Prostate gland (tissue), 2 donors: ENCODE data around the gene POMGNT2. TPM values are rescaled to one million over a fixed set of nuclear protein-coding genes. Genes with fewer than 3 reads are reported as not detected.
"Not testable (repeated sequence)": the region's sequence is repeated elsewhere in the genome, so short reads cannot be mapped to it uniquely, and the experiment has no call there.

Source experiments
- DNase-seq: peaks from one replicate; pipeline ENCODE4 v3.0.0-alpha.2; 2019; ENCODE audit warnings: low spot score
- H3K27ac ChIP-seq, 2 donors: fragments of 200-600 bp; sonication (generic); 2 replicates each; pipeline ENCODE4 v1.5.1; 2017 to 2019
- H3K27me3 ChIP-seq: fragments of 200-600 bp; sonication (generic); replicated peaks from 2 replicates; pipeline ENCODE4 v1.5.1; 2019; ENCODE audit not compliant: insufficient read depth
- H3K36me3 ChIP-seq, 2 donors: fragments of 200-600 bp; sonication (generic); 1 replicate in 1 of 2; 2 replicates in 1 of 2; pipeline versions ENCODE4 v1.5.1 to v1.8.1; 2017 to 2019
- H3K4me1 ChIP-seq: fragments of 200-600 bp; sonication (generic); replicated peaks from 2 replicates; pipeline ENCODE4 v1.5.1; 2019
- H3K4me3 ChIP-seq, 2 donors: fragments of 200-600 bp; sonication (generic); 2 replicates each; pipeline ENCODE4 v1.5.1; 2017 to 2019
- H3K9me3 ChIP-seq: fragments of 200-600 bp; sonication (generic); 2 replicates; pipeline ENCODE4 v1.5.1; 2017
- POLR2A ChIP-seq: fragments of 450-650 bp; IDR thresholded peaks from one replicate; pipeline ENCODE4 v1.6.1; 2016; ENCODE audit warnings: antibody characterized with exemption, mild to moderate bottlenecking
- POLR2AphosphoS5 ChIP-seq: sonication (generic); formaldehyde crosslinking; IDR thresholded peaks from one replicate; pipeline ENCODE4 v1.6.1; 2017; ENCODE audit warnings: antibody characterized with exemption
- WGBS: methylation state at CpG from one replicate; pipeline ENCODE4 v1.1.5; 2018; 5-methylcytosine and 5-hydroxymethylcytosine counted together
- intact Hi-C: fragments of 100-400 bp; cut with DNase I; formaldehyde crosslinking; loops from one replicate; pipeline ENCODE4 v1.14.2; 2022
- total RNA-seq, 2 donors: library from RNA; depleted of rRNA; stranded (reverse); fragments of >200 nt; gene quantifications; one replicate each; pipeline ENCODE4 v1.1.0, GENCODE V29; 2016
- TF ChIP-seq, protein P1 (sequence below), 4 experiments: fragments of 200-600 bp in 2 of 4; fragments of 450-650 bp in 2 of 4; sonication (generic) in 2 of 4; IDR thresholded peaks; 1 replicate in 3 of 4; 2 replicates in 1 of 4; pipeline ENCODE4 v1.5.1; 2016 to 2019; ENCODE audit warnings: antibody characterized with exemption in 4 of 4, mild to moderate bottlenecking in 2 of 4, moderate library complexity in 2 of 4

POMGNT2 gene
- total RNA-seq, 2 donors from 2014 or later, result 20.7 to 46.5 TPM

DNA sequence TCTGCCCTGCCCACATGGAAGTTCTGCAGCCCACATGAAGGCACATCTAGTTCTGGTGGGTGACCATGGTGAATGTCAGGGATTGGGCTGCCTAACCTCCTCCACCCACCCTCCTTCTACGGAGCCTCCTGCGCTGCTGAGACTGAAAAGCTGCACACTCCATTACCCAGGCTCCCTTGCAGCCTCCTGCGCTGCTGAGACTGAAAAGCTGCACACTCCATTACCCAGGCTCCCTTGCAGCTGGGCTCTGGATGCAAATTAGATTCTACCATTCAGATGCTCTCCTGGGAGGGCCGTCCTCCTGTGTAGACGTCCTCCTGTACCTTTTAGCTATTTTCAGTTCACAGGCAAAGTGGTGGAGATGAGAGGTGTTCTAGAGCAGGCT lies 32.1 kb downstream of the POMGNT2 start:
- H3K4me1 ChIP-seq, result no peaks in the 10 kb centered on the region
- 78% methylated on average over 5 of the region's 5 CpGs for WGBS
- no peak overlapping the region for H3K4me3 ChIP-seq
- H3K27me3 ChIP-seq, result no peaks in the 10 kb centered on the region
- TF ChIP-seq POLR2AphosphoS5 (no peak), POLR2A (no peak)
- TF ChIP-seq, protein P1, sequence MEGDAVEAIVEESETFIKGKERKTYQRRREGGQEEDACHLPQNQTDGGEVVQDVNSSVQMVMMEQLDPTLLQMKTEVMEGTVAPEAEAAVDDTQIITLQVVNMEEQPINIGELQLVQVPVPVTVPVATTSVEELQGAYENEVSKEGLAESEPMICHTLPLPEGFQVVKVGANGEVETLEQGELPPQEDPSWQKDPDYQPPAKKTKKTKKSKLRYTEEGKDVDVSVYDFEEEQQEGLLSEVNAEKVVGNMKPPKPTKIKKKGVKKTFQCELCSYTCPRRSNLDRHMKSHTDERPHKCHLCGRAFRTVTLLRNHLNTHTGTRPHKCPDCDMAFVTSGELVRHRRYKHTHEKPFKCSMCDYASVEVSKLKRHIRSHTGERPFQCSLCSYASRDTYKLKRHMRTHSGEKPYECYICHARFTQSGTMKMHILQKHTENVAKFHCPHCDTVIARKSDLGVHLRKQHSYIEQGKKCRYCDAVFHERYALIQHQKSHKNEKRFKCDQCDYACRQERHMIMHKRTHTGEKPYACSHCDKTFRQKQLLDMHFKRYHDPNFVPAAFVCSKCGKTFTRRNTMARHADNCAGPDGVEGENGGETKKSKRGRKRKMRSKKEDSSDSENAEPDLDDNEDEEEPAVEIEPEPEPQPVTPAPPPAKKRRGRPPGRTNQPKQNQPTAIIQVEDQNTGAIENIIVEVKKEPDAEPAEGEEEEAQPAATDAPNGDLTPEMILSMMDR (IDR thresholded peaks at IDR 0.05), result no peak
- no peaks in the 10 kb centered on the region for H3K36me3 ChIP-seq
- intact Hi-C loops, result no loop called here
- H3K27ac ChIP-seq, result no peak overlapping the region
- no peak for DNase-seq
- H3K9me3 ChIP-seq, result no peaks in the 10 kb centered on the region

DNA sequence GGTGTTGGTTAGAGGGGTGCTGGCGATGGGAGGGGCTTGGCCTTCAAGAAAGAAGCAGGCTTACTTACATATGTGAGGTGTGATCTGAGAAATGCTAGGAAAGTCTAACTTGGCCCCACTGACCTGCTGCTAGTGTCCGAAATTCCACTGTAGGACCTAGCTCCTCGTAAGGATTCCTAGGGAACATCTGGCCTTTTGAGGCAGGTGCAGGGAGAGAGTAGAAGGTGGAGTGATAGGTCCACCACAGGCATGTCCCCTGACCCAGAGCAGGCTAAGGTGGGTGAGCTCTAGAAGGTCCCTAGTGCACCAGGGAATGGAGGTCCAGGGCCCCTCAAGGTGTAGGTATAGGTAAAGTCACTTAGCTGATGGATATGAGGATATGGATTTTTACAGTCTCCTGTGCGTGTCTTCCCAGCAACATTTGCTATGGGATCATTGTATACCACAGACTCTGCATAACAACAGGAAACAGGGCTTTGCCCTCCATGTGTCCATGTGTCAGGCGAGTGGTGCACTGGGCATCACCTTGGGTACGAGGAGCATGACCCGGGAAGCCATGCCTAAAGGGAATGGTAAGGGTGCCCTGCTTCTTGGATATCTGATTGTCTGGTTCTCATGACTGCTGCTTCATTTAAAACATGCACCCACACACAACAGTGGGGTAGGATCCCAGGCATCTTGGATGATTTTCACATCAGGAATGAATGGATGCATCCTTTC lies 32.6 kb downstream of the POMGNT2 start:
- TF ChIP-seq POLR2A, result no peak
- no peak for TF ChIP-seq POLR2AphosphoS5
- TF ChIP-seq, protein P1 (IDR thresholded peaks at IDR 0.05), result no peak
- H3K27me3 ChIP-seq, result no peaks in the 10 kb centered on the region
- no peaks in the 10 kb centered on the region for H3K9me3 ChIP-seq
- WGBS, result 95% methylated on average over 7 of the region's 7 CpGs
- no peak overlapping the region for H3K4me3 ChIP-seq
- intact Hi-C loops, result no loop called here
- H3K4me1 ChIP-seq, result no peaks in the 10 kb centered on the region
- no peaks in the 10 kb centered on the region for H3K36me3 ChIP-seq
- H3K27ac ChIP-seq, result no peak overlapping the region
- DNase-seq, result no peak

DNA sequence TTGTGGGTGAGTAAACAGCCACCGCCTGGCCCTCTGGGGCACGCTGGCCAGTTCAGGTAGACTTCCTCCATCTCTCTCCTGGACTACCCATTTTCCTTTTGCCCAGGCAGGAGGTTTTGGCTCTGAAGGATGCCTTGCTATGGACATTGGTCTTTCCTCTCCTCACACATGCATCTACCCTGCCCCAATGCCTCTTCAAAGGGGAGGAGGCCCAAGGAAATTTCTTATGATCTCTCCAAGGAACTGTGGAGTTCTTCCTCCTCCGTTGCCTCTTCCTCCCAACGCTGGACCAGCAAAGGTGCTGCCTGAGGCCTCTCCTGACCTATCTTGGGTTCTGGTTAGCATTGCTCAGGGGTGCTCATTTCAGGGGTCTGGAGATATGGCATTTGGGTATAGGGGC lies 33.5 kb downstream of the POMGNT2 start:
- no peak overlapping the region for H3K27ac ChIP-seq
- no peaks in the 10 kb centered on the region for H3K9me3 ChIP-seq
- 81% methylated on average over 4 of the region's 4 CpGs for WGBS
- intact Hi-C loops, result no loop called here
- no peak for DNase-seq
- H3K4me1 ChIP-seq, result no peaks in the 10 kb centered on the region
- H3K27me3 ChIP-seq, result no peaks in the 10 kb centered on the region
- TF ChIP-seq, protein P1 (IDR thresholded peaks at IDR 0.05), result no peak
- TF ChIP-seq POLR2A (no peak), POLR2AphosphoS5 (no peak)
- H3K36me3 ChIP-seq, result no peaks in the 10 kb centered on the region
- H3K4me3 ChIP-seq, result no peak overlapping the region

DNA sequence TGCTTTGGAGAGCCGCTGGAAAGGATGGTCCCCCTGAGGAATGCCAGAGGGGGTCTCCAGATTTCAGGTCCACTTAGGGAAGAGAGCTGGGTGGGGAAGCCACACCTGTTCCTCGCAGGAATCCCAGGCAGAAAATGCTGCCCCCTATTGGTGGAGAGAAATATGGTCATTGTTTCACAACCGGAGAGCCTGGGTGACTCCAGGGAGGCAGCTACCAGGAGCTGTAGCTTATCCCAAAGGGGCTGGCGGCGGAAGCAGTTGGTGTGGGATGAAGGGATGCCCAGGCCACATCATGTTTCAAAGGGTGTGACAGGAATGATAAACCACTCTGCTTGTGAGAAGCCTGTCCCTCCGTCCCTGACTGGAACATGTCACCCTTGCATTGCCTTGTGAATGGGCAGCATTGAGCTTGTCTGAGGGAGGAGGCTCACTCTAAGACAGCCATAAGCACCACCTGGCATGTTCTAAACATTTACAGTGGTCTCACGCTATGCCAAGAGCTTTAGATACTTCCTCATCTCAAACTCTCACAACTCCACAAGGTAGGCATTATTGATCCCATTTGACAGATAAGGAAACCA lies 34.5 kb downstream of the POMGNT2 start:
- intact Hi-C loops, result no loop called here
- no peak for DNase-seq
- Histone ChIP-seq H3K27me3 (no peaks in the 10 kb centered on the region), H3K36me3 (no peaks in the 10 kb centered on the region), H3K4me3 (no peak overlapping the region), H3K9me3 (no peaks in the 10 kb centered on the region), H3K27ac (no peak overlapping the region), H3K4me1 (no peaks in the 10 kb centered on the region)
- TF ChIP-seq POLR2A, result no peak
- TF ChIP-seq, protein P1 (IDR thresholded peaks at IDR 0.05), result peak in 1 of 4 experiments; percentile 12
- WGBS, result 57% methylated on average over 7 of the region's 7 CpGs

DNA sequence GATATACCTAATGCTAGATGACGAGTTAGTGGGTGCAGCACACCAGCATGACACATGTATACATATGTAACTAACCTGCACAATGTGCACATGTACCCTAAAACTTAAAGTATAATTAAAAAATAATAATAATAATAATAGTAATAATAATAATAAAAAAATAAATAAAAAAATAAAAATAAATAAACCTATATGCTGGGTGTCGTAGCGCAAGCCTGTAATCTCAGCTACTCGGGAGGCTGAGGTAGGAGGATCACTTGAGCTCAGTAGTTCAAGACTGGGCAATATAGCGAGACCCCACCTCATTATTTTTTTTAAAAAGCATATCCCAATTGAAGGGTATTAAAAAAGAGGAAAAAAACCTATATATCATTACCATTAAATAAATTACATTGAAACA lies 35.2 kb downstream of the POMGNT2 start:
- intact Hi-C loops, H3K27ac ChIP-seq, DNase-seq, H3K36me3 ChIP-seq, H3K27me3 ChIP-seq, H3K4me3 ChIP-seq, H3K4me1 ChIP-seq, H3K9me3 ChIP-seq: not testable (repeated sequence)
- 97% methylated on average over 4 of the region's 5 CpGs for WGBS
